ENCODE measurements around the gene KREMEN1.

- TF ChIP-seq CTCF (IDR thresholded peaks at IDR 0.05; ENCODE audit: borderline replicate concordance, extremely low read depth, low read length, poor library complexity, severe bottlenecking): no peak
- TF ChIP-seq EZH2 (IDR thresholded peaks at IDR 0.05; ENCODE audit: borderline replicate concordance, low read depth, low read length, severe bottlenecking): no peak
Measured at GRCh38 chr22:29090039-29090438, 17.2 kb downstream of the KREMEN1 start.

Measured in DND-41 (cell line).